Esophagus squamous epithelium (tissue), 4 donors: Measurements from ENCODE around the gene TRIM65.

ENCODE experiments used
- CTCF ChIP-seq, 6 experiments: fragments of 450-650 bp in 4 of 6; fragments of 200-600 bp in 2 of 6; sonication (generic) in 2 of 6; IDR thresholded peaks; one replicate each; pipeline ENCODE4 v1.5.1; 2016 to 2019; ENCODE audit warnings: antibody characterized with exemption in 6 of 6, mild to moderate bottlenecking in 4 of 6, moderate library complexity in 4 of 6
- POLR2A ChIP-seq, 4 donors: fragments of 450-650 bp; IDR thresholded peaks; one replicate each; pipeline ENCODE4 v1.6.1; 2017; ENCODE audit warnings: antibody characterized with exemption in 4 of 4, mild to moderate bottlenecking in 4 of 4, moderate library complexity in 3 of 4

- TF ChIP-seq CTCF (IDR thresholded peaks at IDR 0.05) (no peak), POLR2A (IDR thresholded peaks at IDR 0.05) (no peak)
Observed at GRCh38 chr17:75854881-75855309, 41.9 kb downstream of the TRIM65 start.
